Astrocyte (in vitro differentiated cells and primary cell): ENCODE data around the gene TAF1B. TPM values are rescaled to one million over a fixed set of nuclear protein-coding genes. Genes with fewer than 3 reads are reported as not detected.

Experiments used
- DNase-seq: peaks from one replicate; pipeline ENCODE4 v3.0.0-alpha.2; 2010; ENCODE audit warnings: low read depth
- FAIRE-seq: peaks from 2 replicates; lab custom pipeline; 2011; peaks lifted over from hg19 to GRCh38; lab: Jason Lieb, UNC
- H2AFZ ChIP-seq: 2 replicates; pipeline ENCODE4 v1.6.0; 2012; ENCODE audit warnings: low read depth, low read length, inconsistent platforms
- H3K27ac ChIP-seq: 2 replicates; pipeline ENCODE4 v1.5.1; 2011; ENCODE audit warnings: low read depth, low read length, inconsistent platforms
- H3K27me3 ChIP-seq: 2 replicates; pipeline ENCODE4 v1.6.0; 2011; ENCODE audit warnings: low read length, inconsistent platforms; ENCODE audit not compliant: insufficient read depth
- H3K36me3 ChIP-seq: 2 replicates; pipeline ENCODE4 v1.5.1; 2011; ENCODE audit warnings: low read length, inconsistent platforms; ENCODE audit not compliant: insufficient read depth
- H3K4me1 ChIP-seq: 2 replicates; pipeline ENCODE4 v1.5.1; 2011; ENCODE audit warnings: low read length, inconsistent platforms; ENCODE audit not compliant: insufficient read depth
- H3K4me2 ChIP-seq: 2 replicates; pipeline ENCODE4 v1.6.0; 2012; ENCODE audit warnings: low read length, inconsistent platforms
- H3K4me3 ChIP-seq: 2 replicates; pipeline ENCODE4 v1.5.1; 2011; ENCODE audit warnings: low read depth, mild to moderate bottlenecking, low read length, inconsistent platforms; ENCODE audit not compliant: insufficient read depth
- H3K79me2 ChIP-seq: 2 replicates; pipeline ENCODE4 v1.6.0; 2012; ENCODE audit warnings: mild to moderate bottlenecking, low read length, inconsistent platforms; ENCODE audit not compliant: insufficient read depth
- H3K9ac ChIP-seq: 2 replicates; pipeline ENCODE4 v1.6.0; 2012; ENCODE audit warnings: mild to moderate bottlenecking, low read length, inconsistent platforms
- H3K9me3 ChIP-seq: 2 replicates; pipeline ENCODE4 v1.5.1; 2012; ENCODE audit warnings: low read depth, mild to moderate bottlenecking, low read length, inconsistent platforms; ENCODE audit not compliant: insufficient read depth
- H4K20me1 ChIP-seq: 2 replicates; pipeline ENCODE4 v1.6.0; 2012; ENCODE audit warnings: low read length, inconsistent platforms; ENCODE audit not compliant: insufficient read depth
- H3K27ac Mint-ChIP-seq: one replicate; pipeline ENCODE4 v1.8.0; 2021; ENCODE audit warnings: mild to moderate bottlenecking, mixed read lengths; ENCODE audit not compliant: unreplicated experiment
- H3K27me3 Mint-ChIP-seq: one replicate; pipeline ENCODE4 v1.8.0; 2021; ENCODE audit warnings: low read depth, mixed read lengths; ENCODE audit not compliant: unreplicated experiment
- H3K36me3 Mint-ChIP-seq: one replicate; pipeline ENCODE4 v1.8.0; 2021; ENCODE audit warnings: low read depth, mixed read lengths; ENCODE audit not compliant: unreplicated experiment
- H3K4me1 Mint-ChIP-seq: one replicate; pipeline ENCODE4 v1.8.0; 2021; ENCODE audit warnings: low read depth, mixed read lengths; ENCODE audit not compliant: unreplicated experiment
- H3K4me3 Mint-ChIP-seq: one replicate; pipeline ENCODE4 v1.8.0; 2021; ENCODE audit warnings: mild to moderate bottlenecking, moderate library complexity, mixed read lengths; ENCODE audit not compliant: unreplicated experiment
- H3K9me3 Mint-ChIP-seq: one replicate; pipeline ENCODE4 v1.8.0; 2021; ENCODE audit warnings: mild to moderate bottlenecking, mixed read lengths; ENCODE audit not compliant: unreplicated experiment
- EZH2 ChIP-seq: IDR thresholded peaks from 2 replicates; pipeline ENCODE4 v1.6.1; 2012; ENCODE audit warnings: mild to moderate bottlenecking, low read length, inconsistent platforms; ENCODE audit not compliant: insufficient read depth
- total RNA-seq: library from RNA; stranded (reverse); gene quantifications from 2 replicates; pipeline ENCODE4 v1.2.1, GENCODE V29; 2021
- TF ChIP-seq, protein P1 (sequence below): IDR thresholded peaks from 2 replicates; pipeline ENCODE4 v1.5.1; 2011; ENCODE audit warnings: low read depth, mild to moderate bottlenecking, inconsistent platforms, low read length, moderate library complexity; ENCODE audit not compliant: insufficient read depth

The TAF1B gene
- total RNA-seq, 1 donor from 2014 or later, result 14.5 TPM

GRCh38 chr2:9971890-9972289 is 128.6 kb downstream of the TAF1B start:
- no peaks in the 10 kb centered on the region for H3K9me3 ChIP-seq
- H3K27ac ChIP-seq, result no peak overlapping the region
- H3K36me3 Mint-ChIP-seq, result peaks cover 1% of the 10 kb centered on the region
- H4K20me1 ChIP-seq, result no peaks in the 10 kb centered on the region
- DNase-seq (no peak), FAIRE-seq (no peak)
- peaks cover 46% of the 10 kb centered on the region for H3K4me1 Mint-ChIP-seq
- H3K27ac Mint-ChIP-seq, result no peak overlapping the region
- H3K4me3 Mint-ChIP-seq, result no peak overlapping the region
- H3K36me3 ChIP-seq, result no peaks in the 10 kb centered on the region
- no peak overlapping the region for H3K9ac ChIP-seq
- no peaks in the 10 kb centered on the region for H3K79me2 ChIP-seq
- H3K4me3 ChIP-seq, result no peak overlapping the region
- no peak for TF ChIP-seq EZH2
- no peaks in the 10 kb centered on the region for H3K9me3 Mint-ChIP-seq
- H3K27me3 Mint-ChIP-seq, result no peaks in the 10 kb centered on the region
- H3K4me1 ChIP-seq, result peaks cover 32% of the 10 kb centered on the region
- no peak overlapping the region for H2AFZ ChIP-seq
- no peaks in the 10 kb centered on the region for H3K27me3 ChIP-seq
- no peak overlapping the region for H3K4me2 ChIP-seq

- H3K27ac Mint-ChIP-seq, result peak overlapping the region; percentile 50
- Histone ChIP-seq H3K4me2 (peak overlapping the region; percentile 57), H3K27ac (peak overlapping the region; percentile 28), H3K9ac (peak overlapping the region; percentile 6), H3K79me2 (no peaks in the 10 kb centered on the region), H3K36me3 (no peaks in the 10 kb centered on the region), H2AFZ (peak overlapping the region; percentile 6), H3K4me1 (peaks cover 32% of the 10 kb centered on the region), H3K27me3 (no peaks in the 10 kb centered on the region), H3K4me3 (no peak overlapping the region), H4K20me1 (no peaks in the 10 kb centered on the region), H3K9me3 (no peaks in the 10 kb centered on the region)
- peaks cover 1% of the 10 kb centered on the region for H3K36me3 Mint-ChIP-seq
- H3K4me1 Mint-ChIP-seq, result peaks cover 48% of the 10 kb centered on the region
- no peaks in the 10 kb centered on the region for H3K9me3 Mint-ChIP-seq
- DNase-seq (peak; percentile 76), FAIRE-seq (no peak)
- TF ChIP-seq, protein P1, sequence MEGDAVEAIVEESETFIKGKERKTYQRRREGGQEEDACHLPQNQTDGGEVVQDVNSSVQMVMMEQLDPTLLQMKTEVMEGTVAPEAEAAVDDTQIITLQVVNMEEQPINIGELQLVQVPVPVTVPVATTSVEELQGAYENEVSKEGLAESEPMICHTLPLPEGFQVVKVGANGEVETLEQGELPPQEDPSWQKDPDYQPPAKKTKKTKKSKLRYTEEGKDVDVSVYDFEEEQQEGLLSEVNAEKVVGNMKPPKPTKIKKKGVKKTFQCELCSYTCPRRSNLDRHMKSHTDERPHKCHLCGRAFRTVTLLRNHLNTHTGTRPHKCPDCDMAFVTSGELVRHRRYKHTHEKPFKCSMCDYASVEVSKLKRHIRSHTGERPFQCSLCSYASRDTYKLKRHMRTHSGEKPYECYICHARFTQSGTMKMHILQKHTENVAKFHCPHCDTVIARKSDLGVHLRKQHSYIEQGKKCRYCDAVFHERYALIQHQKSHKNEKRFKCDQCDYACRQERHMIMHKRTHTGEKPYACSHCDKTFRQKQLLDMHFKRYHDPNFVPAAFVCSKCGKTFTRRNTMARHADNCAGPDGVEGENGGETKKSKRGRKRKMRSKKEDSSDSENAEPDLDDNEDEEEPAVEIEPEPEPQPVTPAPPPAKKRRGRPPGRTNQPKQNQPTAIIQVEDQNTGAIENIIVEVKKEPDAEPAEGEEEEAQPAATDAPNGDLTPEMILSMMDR, result no peak
- TF ChIP-seq EZH2, result no peak
- H3K4me3 Mint-ChIP-seq, result no peak overlapping the region
- no peaks in the 10 kb centered on the region for H3K27me3 Mint-ChIP-seq
Measured at GRCh38 chr2:9972621-9973479, 129.6 kb downstream of the TAF1B start.

- no peak overlapping the region for H3K4me2 ChIP-seq
- H3K9me3 ChIP-seq, result no peaks in the 10 kb centered on the region
- H3K27ac ChIP-seq, result peak overlapping the region; percentile 7
- H2AFZ ChIP-seq, result no peak overlapping the region
- FAIRE-seq (no peak), DNase-seq (peak; percentile 27)
- H3K36me3 ChIP-seq, result no peaks in the 10 kb centered on the region
- Mint-ChIP-seq H3K27ac (no peak overlapping the region), H3K4me1 (peaks cover 45% of the 10 kb centered on the region), H3K36me3 (peaks cover 4% of the 10 kb centered on the region), H3K9me3 (no peaks in the 10 kb centered on the region), H3K4me3 (no peak overlapping the region), H3K27me3 (no peaks in the 10 kb centered on the region)
- H4K20me1 ChIP-seq, result no peaks in the 10 kb centered on the region
- no peak overlapping the region for H3K9ac ChIP-seq
- no peaks in the 10 kb centered on the region for H3K27me3 ChIP-seq
- H3K4me3 ChIP-seq, result no peak overlapping the region
- TF ChIP-seq, protein P1, result no peak
- no peak for TF ChIP-seq EZH2
- peaks cover 32% of the 10 kb centered on the region for H3K4me1 ChIP-seq
- H3K79me2 ChIP-seq, result no peaks in the 10 kb centered on the region
Measured at GRCh38 chr2:9973690-9974089, 130.4 kb downstream of the TAF1B start.
